Measurements from ENCODE around the gene FARS2.
A peak's percentile ranks its signal among the peaks of the same experiment; 100 is the strongest.

The FARS2 gene

DNA sequence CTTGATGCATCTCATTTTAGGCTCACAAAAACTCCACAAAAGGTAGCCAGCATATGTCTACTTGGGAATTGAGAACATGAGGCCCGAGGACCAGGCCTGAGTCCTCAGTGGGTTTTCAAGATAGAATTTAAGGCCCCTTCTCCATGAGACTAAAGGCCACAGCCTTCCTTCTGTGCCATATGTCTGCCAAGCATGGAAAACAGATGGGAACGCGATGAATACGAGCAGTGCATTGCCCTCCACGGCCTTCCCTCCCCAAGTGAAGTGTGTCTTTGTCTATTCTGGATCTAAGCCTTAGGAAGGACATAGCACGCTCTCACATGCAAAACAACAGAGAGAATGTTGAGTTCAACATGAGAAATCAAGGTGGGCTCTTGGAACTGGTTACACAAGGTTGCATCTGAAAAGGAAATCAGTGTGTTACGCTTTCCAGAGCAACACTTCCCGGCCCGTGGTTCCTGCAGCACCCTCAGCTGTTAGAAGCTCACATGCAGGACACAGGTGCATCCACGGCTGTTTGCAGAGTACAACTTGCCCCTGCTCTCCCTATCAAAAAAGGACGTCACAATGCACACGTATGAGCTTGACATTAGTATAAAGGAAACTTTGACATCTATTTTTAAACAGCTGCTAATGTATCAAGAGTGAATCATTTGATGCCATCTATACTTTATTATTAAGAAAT is 515.5 kb downstream of the FARS2 start:
- H3K4me1 Mint-ChIP-seq, result peaks cover 7% of the 10 kb centered on the region
- H3K36me3 Mint-ChIP-seq (ENCODE audit: low read depth), result peaks cover 15% of the 10 kb centered on the region
- no peak for TF ChIP-seq CTCF (IDR thresholded peaks at IDR 0.05)
- H3K27me3 Mint-ChIP-seq (ENCODE audit: low read depth, poor library complexity), result no peaks in the 10 kb centered on the region
- H3K9me3 Mint-ChIP-seq, result peaks cover 3% of the 10 kb centered on the region
- no peak overlapping the region for H3K27ac Mint-ChIP-seq
- DNase-seq, result no peak
- no peak overlapping the region for H3K4me3 Mint-ChIP-seq

DNA sequence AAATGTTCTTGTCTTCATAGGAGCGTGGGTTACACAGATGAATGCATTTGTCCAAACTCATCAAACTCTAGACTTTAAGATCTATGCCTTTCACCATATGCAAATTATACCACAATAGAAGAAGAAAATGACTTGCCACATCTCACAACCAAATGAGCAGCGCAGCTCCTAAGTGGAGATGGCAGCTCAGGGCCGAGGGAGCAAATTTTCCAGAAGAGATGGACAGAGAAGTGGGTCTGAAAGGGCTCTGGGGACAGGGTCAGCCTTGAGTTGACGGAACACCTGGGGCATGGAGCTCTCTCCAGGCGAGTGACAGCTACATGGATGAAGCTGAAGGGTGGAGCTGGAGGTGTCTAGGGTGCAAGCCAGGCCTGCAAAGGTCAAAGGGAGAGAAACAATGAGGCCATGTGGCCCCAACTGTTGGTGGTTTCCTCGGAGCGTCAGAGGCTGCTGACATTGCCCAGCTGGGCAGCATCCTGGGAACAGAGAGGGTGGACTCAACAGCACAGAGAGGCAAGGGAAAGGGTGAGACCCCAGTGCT is 517.1 kb downstream of the FARS2 start:
- Mint-ChIP-seq H3K27ac (peak overlapping the region; percentile 12), H3K9me3 (peaks cover 3% of the 10 kb centered on the region), H3K4me1 (peaks cover 11% of the 10 kb centered on the region), H3K36me3 (ENCODE audit: low read depth) (peaks cover 15% of the 10 kb centered on the region), H3K4me3 (no peak overlapping the region), H3K27me3 (ENCODE audit: low read depth, poor library complexity) (peaks cover 3% of the 10 kb centered on the region)
- TF ChIP-seq CTCF (IDR thresholded peaks at IDR 0.05), result no peak
- DNase-seq, result no peak

DNA sequence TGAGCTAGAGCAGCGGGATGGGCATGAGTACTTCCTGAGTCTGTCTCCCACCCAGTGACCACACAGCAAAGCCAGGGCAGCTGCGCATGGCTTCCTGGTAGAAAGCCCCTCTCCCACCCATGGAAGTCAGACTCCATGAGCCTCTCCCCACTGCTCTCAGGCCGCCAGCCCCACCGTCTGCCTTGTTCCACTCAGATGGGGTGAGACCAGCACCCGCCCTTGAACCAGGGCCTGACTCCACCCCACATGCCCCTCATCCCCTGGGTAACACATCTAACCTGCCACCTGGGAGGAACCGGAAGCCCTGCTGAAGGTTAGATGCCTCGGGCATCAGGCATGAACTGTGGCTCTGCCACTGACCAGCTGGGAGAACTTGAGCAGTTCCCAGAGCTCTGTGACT is 517.6 kb downstream of the FARS2 start:
- H3K36me3 Mint-ChIP-seq (ENCODE audit: low read depth), result peaks cover 14% of the 10 kb centered on the region
- no peak overlapping the region for H3K27ac Mint-ChIP-seq
- peaks cover 3% of the 10 kb centered on the region for H3K9me3 Mint-ChIP-seq
- no peak for DNase-seq
- peaks cover 15% of the 10 kb centered on the region for H3K4me1 Mint-ChIP-seq
- TF ChIP-seq CTCF (IDR thresholded peaks at IDR 0.05), result no peak
- peaks cover 3% of the 10 kb centered on the region for H3K27me3 Mint-ChIP-seq (ENCODE audit: low read depth, poor library complexity)
- H3K4me3 Mint-ChIP-seq, result no peak overlapping the region

DNA sequence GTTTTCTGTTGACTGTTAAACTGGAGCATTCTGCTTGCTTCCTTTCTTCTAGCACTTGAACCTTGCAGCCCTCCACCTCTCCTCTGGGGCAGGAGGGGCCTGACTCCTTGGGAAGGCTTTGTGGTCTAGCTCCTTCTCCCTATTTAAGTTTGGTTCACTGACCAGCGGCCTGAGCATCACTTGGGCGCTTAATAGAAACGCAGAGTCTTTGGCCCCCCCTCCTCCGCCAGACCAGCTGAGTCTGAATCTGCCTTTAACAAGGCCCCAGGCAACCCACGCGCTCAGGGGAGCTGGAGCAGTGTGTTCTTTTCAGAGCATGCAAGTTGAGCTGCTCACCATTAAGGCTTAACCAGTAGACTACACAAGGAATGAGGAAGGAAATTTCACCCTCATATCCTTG is 519.7 kb downstream of the FARS2 start:
- H3K27ac Mint-ChIP-seq, result no peak overlapping the region
- peaks cover 24% of the 10 kb centered on the region for H3K4me1 Mint-ChIP-seq
- DNase-seq, result no peak
- H3K9me3 Mint-ChIP-seq, result peaks cover 3% of the 10 kb centered on the region
- no peak overlapping the region for H3K4me3 Mint-ChIP-seq
- H3K27me3 Mint-ChIP-seq (ENCODE audit: low read depth, poor library complexity), result peaks cover 7% of the 10 kb centered on the region
- H3K36me3 Mint-ChIP-seq (ENCODE audit: low read depth), result no peaks in the 10 kb centered on the region
- TF ChIP-seq CTCF (IDR thresholded peaks at IDR 0.05), result no peak

DNA sequence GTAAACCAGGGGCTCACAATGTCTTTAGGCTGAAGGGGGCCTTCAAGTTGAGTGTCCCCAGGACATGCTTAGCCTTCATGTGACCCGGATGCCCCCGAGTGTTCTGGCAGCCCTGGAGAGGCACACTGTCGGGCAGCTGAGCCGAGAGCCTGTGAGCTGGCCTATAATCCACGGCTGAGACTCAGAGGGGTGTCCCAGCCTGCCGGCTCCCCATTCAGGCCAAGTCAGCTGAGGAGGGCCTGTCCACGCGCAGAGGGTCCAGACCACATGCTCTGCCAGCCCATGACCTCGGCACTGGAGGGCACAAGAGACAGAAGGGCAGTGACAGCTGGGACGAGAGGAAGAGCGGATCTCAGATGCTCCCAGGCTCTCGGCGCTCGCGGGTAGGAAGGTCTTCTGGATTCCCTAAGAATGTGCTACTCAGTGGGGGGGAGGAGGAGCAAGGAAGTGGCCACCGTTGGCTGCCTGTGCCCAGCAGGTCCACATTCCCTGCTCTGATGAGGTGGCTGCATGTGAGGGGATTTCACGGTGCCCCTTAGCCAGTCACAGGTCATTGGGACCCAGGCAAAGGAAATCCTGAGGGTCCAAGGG is 520.7 kb downstream of the FARS2 start:
- Mint-ChIP-seq H3K9me3 (peaks cover 3% of the 10 kb centered on the region), H3K4me1 (peaks cover 34% of the 10 kb centered on the region), H3K36me3 (ENCODE audit: low read depth) (no peaks in the 10 kb centered on the region), H3K27ac (no peak overlapping the region), H3K4me3 (no peak overlapping the region), H3K27me3 (ENCODE audit: low read depth, poor library complexity) (peaks cover 7% of the 10 kb centered on the region)
- DNase-seq, result no peak
- no peak for TF ChIP-seq CTCF (IDR thresholded peaks at IDR 0.05)
